Measurements from ENCODE around the gene LRSAM1.

GRCh38 chr9:127521919-127522304, 70.6 kb downstream of the LRSAM1 start:
- no peak for TF ChIP-seq CTCF (conservative IDR thresholded peaks at IDR 0.05; ENCODE audit: low read length)
- TF ChIP-seq EZH2phosphoT487 (IDR thresholded peaks at IDR 0.05; ENCODE audit: borderline replicate concordance, low read depth, low read length): no peak
